ENCODE data around the gene EFHD2. TPM values are rescaled to one million over a fixed set of nuclear protein-coding genes. Genes with fewer than 3 reads are reported as not detected.
"Not testable (repeated sequence)": the region's sequence is repeated elsewhere in the genome, so short reads cannot be mapped to it uniquely, and the experiment has no call there.

EFHD2 gene
- total and polyA plus RNA-seq, 2 donors, result 16.9 to 50.9 TPM

DNA sequence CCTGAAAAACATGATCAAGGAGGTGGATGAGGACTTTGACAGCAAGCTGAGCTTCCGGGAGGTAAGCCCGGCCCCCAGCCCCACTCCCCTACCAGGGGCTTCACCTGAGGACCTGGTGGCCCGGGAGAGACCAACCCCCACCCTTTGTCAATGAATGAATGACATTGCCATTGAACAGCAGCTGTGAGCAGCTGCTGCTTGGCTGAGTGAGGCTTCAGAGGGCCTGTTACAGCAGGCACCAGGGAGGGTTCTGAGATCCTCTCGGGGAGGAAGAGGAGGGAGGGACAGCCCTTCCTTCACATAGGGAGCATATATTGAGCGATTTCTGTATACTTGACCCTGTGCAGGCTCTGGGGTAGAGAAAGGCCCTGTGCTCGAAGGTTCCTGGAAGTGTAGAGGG, 16.3 kb downstream of the EFHD2 start:
- no peaks in the 10 kb centered on the region for H3K36me3 ChIP-seq (ENCODE audit: insufficient read depth)
- 63% methylated on average over 6 of the region's 6 CpGs for WGBS
- no peak overlapping the region for H3K4me3 ChIP-seq (ENCODE audit: low read depth, low read length)
- no peak for DNase-seq (ENCODE audit: extremely low spot score)
- no peak overlapping the region for H3K27ac ChIP-seq (ENCODE audit: low read depth)
- no peaks in the 10 kb centered on the region for H3K4me1 ChIP-seq (ENCODE audit: insufficient read depth)

DNA sequence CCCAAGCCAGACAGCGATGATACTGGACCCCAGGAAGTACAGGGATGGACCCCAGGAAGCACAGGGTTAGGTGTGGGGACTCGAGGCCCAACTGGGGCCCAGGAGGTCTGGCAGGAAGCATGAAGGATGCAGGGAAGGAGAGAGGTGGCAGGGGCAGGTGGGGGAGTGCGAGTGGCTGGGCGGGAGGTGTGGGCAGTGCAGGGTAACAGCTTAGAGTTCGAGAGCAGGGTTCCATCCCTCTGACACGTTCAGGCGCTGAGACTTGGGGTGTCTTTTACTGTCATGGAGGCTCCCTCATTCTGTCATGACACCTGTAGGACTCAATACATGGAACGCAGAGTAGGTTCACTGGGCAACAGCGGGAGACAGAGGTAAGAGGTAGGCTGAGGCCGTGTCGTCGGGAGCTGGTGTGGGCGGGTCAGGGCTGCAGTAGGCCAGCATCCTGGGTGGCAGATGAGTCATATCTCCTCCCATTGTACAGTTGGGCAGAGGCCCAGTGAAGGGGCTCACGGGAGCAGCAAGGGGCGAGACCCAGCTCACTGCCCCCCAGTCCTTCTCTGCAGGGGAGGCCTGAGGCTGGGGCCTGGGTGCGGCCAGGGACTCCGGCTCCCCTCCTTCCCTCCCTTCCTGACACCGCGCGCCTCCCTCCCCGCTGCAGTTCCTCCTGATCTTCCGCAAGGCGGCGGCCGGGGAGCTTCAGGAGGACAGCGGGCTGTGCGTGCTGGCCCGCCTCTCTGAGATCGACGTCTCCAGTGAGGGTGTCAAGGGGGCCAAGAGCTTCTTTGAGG, 17.0 kb downstream of the EFHD2 start:
- Histone ChIP-seq H3K4me1 (ENCODE audit: insufficient read depth) (no peaks in the 10 kb centered on the region), H3K36me3 (ENCODE audit: insufficient read depth) (no peaks in the 10 kb centered on the region), H3K27ac (ENCODE audit: low read depth) (peak overlapping the region; percentile 40), H3K4me3 (ENCODE audit: low read depth, low read length) (no peak overlapping the region)
- DNase-seq (ENCODE audit: extremely low spot score), result no peak
- WGBS, result 33% methylated on average over 30 of the region's 30 CpGs

DNA sequence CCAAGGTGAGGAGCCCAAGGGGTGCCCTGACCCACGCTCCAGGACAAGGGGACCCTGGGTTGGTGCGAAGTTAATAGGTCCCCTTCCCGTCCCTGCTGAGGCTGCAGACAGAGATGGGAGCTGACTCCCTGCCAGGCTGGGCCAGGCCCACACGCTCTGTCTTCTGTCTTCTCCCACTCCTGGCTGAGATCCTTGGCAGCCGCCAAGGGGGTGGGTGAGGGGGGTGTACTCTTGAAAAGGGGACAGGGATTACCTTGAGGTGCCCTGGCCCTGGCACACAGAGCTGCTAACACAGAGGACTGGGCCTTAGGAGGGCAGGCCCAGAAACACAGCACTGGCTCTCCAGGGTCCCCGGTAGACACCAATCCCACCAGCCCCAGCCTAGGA, 17.6 kb downstream of the EFHD2 start:
- H3K4me3 ChIP-seq (ENCODE audit: low read depth, low read length), result no peak overlapping the region
- no peak for DNase-seq (ENCODE audit: extremely low spot score)
- H3K4me1 ChIP-seq (ENCODE audit: insufficient read depth), result no peaks in the 10 kb centered on the region
- WGBS, result 38% methylated on average over 6 of the region's 6 CpGs
- no peaks in the 10 kb centered on the region for H3K36me3 ChIP-seq (ENCODE audit: insufficient read depth)
- H3K27ac ChIP-seq (ENCODE audit: low read depth), result no peak overlapping the region

DNA sequence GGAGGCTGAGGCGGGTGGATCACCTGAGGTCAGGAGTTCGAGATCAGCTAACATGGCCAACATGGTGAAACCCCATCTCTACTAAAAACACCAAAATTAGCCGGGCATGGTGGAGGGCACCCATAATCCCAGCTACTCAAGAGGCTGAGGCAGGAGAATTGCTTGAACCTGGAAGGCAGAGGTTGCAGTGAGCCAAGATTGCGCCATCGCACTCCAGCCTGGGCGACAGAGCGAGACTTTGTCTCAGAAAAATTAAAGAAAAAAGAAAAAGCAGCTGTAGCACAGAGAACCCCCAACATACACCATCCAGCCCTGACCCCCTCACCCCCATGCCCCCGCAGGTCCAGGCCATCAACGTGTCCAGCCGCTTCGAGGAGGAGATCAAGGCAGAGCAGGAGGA, 18.6 kb downstream of the EFHD2 start:
- not testable (repeated sequence) for DNase-seq (ENCODE audit: extremely low spot score); H3K27ac ChIP-seq (ENCODE audit: low read depth); H3K4me1 ChIP-seq (ENCODE audit: insufficient read depth); H3K36me3 ChIP-seq (ENCODE audit: insufficient read depth); H3K4me3 ChIP-seq (ENCODE audit: low read depth, low read length)
- 90% methylated on average over 11 of the region's 11 CpGs for WGBS

DNA sequence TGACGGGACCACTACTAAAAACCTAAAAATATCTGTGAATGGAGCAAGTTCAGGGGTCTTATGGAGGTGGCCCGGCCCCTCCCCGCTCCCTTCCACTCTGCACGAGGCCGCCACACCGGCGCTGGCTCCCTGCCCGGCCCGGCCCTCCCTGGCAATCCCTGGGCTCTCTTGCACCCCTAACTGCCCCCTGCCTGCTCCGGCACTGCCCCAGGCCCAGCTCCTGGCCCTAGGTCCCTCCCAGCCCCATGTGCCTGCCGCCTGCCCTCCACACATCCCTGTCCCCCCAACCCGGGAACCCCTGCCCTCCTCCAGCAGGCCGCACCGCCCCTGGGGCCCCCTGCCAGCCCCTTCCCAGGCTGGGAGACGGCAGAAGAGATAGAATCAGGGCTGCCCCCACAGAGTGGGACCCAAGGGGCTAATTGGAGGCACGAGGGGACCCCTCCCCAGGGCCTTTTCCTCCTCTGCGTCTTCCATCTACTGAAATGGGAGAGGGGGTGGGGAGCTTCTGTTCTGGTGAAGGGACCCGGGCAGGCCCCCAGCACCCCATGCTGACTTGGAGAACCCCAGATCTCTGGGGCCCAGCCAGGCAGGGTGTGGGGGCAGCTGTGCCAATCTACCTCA, 19.2 kb downstream of the EFHD2 start:
- WGBS, result 90% methylated on average over 18 of the region's 18 CpGs
- Histone ChIP-seq H3K27ac (ENCODE audit: low read depth) (no peak overlapping the region), H3K4me1 (ENCODE audit: insufficient read depth) (no peaks in the 10 kb centered on the region), H3K36me3 (ENCODE audit: insufficient read depth) (no peaks in the 10 kb centered on the region), H3K4me3 (ENCODE audit: low read depth, low read length) (no peak overlapping the region)
- no peak for DNase-seq (ENCODE audit: extremely low spot score)

DNA sequence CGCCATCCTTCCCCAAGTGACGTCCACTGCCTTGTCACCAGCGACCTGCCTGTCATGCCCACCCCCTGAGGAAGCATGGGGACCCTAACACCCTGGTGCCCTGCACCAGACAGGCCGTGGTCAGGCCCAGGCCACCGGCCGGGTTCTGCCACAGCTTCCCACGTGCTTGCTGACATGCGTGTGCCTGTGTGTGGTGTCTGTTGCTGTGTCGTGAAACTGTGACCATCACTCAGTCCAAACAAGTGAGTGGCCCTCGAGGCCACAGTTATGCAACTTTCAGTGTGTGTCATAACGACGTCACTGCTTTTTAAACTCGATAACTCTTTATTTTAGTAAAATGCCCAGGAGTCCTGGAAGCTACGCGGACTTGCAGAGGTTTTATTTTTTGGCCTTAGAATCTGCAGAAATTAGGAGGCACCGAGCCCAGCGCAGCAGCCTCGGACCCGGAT, 20.0 kb downstream of the EFHD2 start:
- no peak overlapping the region for H3K27ac ChIP-seq (ENCODE audit: low read depth)
- H3K4me3 ChIP-seq (ENCODE audit: low read depth, low read length), result no peak overlapping the region
- WGBS, result 89% methylated on average over 19 of the region's 19 CpGs
- no peak for DNase-seq (ENCODE audit: extremely low spot score)
- H3K4me1 ChIP-seq (ENCODE audit: insufficient read depth), result no peaks in the 10 kb centered on the region
- no peaks in the 10 kb centered on the region for H3K36me3 ChIP-seq (ENCODE audit: insufficient read depth)

DNA sequence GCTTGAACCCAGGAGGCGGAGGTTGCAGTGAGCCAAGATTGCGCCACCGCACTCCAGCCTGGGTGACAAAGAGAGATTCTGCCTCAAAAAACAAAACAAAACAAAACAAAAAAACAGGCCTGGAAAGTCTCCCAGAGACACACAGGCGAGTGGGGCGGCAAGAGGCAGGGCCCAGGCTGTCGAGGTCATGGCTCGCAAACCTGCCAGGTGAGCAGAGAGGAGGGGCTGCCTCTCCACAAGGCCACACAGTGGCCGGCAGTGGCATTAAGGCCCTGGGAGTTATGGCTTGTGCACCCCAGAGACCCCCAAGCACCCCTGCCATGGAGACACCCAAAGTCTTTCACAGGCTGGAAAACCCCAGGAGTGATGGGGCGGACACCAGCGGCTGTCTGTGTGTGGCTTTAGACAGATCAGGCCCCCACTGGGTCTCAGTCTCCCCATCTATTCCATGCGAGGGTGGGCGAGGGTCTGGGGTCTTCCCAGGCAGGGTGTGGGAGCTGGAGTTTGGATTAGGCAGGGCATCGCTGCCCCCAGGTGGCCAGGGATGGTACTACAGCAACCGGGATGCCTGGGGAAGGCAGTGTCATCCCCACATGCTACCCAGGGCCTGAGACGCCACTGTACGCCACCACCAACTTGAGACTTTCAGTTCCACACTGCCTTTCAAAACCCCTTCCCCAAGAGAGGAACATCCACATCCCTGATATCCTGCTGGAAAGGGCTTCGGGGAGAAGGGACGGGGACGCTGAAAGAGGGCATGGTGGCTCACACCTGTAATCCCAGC, 21.3 kb downstream of the EFHD2 start:
- H3K4me3 ChIP-seq (ENCODE audit: low read depth, low read length), result no peak overlapping the region
- no peak for DNase-seq (ENCODE audit: extremely low spot score)
- H3K36me3 ChIP-seq (ENCODE audit: insufficient read depth), result no peaks in the 10 kb centered on the region
- no peak overlapping the region for H3K27ac ChIP-seq (ENCODE audit: low read depth)
- WGBS, result 62% methylated on average over 19 of the region's 19 CpGs
- no peaks in the 10 kb centered on the region for H3K4me1 ChIP-seq (ENCODE audit: insufficient read depth)

DNA sequence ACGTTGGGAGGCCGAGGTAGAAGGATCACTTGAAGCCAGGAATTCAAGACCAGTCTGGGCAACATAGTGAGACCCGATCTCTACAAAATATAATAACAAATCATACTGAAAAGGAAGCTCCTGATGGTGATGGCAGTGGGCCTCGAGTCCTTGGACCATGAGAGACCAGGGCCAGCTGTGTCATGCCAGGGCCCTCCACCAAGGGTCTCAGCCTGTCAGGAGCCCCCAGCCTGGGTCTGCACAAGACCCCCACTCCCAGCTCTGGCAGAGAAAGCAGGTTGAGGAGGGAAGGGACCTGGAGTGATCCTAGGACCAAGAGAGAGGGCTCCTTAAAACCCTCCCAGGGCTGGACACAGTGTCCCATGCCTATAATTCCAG, 21.9 kb downstream of the EFHD2 start:
- H3K27ac ChIP-seq (ENCODE audit: low read depth), result no peak overlapping the region
- H3K4me1 ChIP-seq (ENCODE audit: insufficient read depth), result no peaks in the 10 kb centered on the region
- WGBS, result 80% methylated on average over 4 of the region's 4 CpGs
- no peaks in the 10 kb centered on the region for H3K36me3 ChIP-seq (ENCODE audit: insufficient read depth)
- no peak overlapping the region for H3K4me3 ChIP-seq (ENCODE audit: low read depth, low read length)
- no peak for DNase-seq (ENCODE audit: extremely low spot score)

DNA sequence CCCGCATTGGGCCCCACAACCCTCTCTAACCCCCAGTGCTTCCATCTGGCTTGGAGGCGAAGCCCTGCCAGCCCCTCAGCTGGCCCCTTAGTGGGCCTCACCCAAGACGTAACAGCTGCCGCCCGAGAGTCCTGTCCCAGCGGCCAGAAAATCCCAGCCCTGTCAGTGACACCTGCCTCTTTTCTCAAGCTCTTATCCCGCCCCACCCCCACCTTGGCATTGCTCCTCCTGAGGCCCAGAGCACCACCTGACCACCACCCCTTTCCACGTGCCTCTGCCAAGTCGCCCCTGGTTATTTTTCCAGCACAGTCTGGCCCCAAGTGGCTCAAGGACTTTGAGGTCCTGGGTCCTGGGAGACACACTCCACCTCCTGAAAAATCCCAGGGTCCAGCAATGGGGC, 22.6 kb downstream of the EFHD2 start:
- Histone ChIP-seq H3K4me3 (ENCODE audit: low read depth, low read length) (no peak overlapping the region), H3K36me3 (ENCODE audit: insufficient read depth) (no peaks in the 10 kb centered on the region), H3K4me1 (ENCODE audit: insufficient read depth) (no peaks in the 10 kb centered on the region), H3K27ac (ENCODE audit: low read depth) (no peak overlapping the region)
- no peak for DNase-seq (ENCODE audit: extremely low spot score)
- whole genome bisulfite sequencing, result 52% methylated on average over 9 of the region's 9 CpGs

DNA sequence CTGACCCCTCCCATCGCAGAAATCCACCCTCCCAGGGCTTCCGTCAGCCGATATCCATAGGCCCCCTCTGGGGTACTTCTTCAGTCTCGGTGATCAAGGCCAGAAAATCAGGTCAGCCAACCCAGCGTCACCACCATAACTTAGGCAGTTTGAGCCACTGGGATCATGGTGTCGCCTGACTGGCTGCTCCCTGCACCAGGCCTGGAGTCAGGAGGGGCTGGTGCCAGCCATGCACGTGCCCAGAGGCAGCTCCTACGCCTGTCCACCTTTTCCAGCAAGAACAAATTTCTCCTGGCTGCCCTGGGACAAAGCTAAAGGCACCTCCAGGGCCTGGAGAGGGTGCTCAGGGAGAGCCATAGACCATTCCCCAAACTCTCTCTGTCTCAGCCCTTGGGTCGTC, 23.8 kb downstream of the EFHD2 start:
- no peak for DNase-seq (ENCODE audit: extremely low spot score)
- no peaks in the 10 kb centered on the region for H3K4me1 ChIP-seq (ENCODE audit: insufficient read depth)
- H3K27ac ChIP-seq (ENCODE audit: low read depth), result no peak overlapping the region
- H3K36me3 ChIP-seq (ENCODE audit: insufficient read depth), result no peaks in the 10 kb centered on the region
- H3K4me3 ChIP-seq (ENCODE audit: low read depth, low read length), result no peak overlapping the region
- 79% methylated on average over 9 of the region's 9 CpGs for WGBS

DNA sequence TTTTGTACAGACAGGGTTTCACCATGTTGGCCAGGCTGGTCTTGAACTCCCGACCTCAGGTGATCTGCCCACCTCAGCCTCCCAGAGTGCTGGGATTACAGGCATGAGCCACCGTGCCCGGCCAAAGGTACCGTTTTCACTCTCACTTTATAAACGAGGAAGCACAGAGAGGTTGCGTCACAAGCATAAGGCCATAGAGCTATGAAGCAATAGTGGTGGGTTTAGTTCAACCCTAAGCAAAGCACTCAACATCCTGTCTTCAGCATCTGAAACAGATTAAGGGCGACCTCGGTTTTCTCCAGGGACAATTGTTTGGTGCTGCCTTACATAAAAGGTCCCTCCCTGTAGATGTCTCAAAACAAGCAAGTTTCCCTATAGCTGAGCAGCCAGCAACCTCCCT, 25.1 kb downstream of the EFHD2 start:
- H3K27ac ChIP-seq (ENCODE audit: low read depth); H3K36me3 ChIP-seq (ENCODE audit: insufficient read depth); H3K4me1 ChIP-seq (ENCODE audit: insufficient read depth); DNase-seq (ENCODE audit: extremely low spot score); H3K4me3 ChIP-seq (ENCODE audit: low read depth, low read length): not testable (repeated sequence)
- 69% methylated on average over 8 of the region's 8 CpGs for WGBS

DNA sequence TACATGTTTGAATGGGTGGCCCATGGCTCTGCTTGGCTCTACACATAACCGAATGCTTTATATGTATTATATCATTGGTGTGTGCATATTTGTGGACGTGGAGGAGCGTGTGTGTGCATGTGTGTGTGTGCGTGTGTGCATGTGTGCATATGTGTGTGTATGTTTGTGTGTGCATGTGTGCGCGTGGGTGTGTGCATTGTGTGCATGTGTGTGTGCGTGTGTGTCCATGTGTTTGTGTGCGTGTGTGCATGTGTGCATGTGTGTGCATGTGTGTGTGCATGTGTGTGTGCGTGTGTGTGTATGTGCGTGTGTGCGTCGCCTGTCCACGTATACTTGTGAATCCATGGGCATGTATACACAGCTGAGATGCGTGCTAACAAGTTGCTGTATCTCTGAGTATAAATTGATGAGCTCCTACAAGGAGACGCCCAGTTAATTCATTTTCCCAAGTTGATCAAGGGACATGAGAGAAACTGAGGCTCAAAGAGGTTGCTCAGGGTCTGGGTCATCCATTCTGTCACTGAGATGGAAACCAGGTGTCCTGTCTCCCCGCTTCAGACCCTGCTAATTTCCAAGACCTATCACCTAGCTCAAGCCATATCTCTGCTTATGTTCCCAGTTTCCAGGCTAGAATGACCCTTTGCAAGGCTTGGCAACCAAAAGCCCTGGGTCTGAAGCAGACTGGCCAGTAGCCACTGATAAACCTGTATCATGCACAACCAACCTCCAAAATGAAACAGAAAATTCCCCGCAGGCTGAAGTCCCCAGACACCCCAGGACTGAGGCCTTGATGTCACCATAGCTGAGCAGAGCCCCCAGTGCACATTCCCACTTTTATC, 25.8 kb downstream of the EFHD2 start:
- H3K27ac ChIP-seq (ENCODE audit: low read depth), result no peak overlapping the region
- WGBS, result 94% methylated on average over 17 of the region's 17 CpGs

DNA sequence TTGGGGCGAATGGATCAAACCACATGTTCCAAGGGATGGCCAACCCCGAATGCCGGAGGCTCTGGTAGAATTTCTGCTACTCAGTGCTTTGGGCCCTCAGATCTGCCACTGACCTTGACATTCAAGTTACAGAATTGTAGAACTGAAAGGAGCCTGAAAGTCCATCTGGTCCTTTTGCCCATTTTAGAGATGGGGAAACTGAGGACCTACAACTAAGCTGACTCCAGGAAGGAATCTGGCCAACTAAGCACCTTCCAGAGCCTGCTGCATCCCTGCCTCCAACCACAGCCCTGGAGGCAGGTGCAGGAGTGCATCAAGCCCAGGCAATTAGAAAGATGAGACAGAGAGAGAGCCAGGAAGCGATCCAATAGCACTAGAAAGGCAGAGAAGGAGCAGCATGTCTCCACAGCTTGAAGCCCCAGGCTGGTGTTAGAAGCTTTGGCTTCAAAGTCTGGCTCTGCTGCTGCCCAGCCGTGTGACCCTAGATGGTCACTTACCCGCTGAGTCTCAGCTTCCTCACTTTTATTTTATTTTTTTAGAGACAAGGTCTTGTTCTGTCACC, 27.3 kb downstream of the EFHD2 start:
- Histone ChIP-seq H3K4me1 (ENCODE audit: insufficient read depth) (no peaks in the 10 kb centered on the region), H3K36me3 (ENCODE audit: insufficient read depth) (no peaks in the 10 kb centered on the region), H3K4me3 (ENCODE audit: low read depth, low read length) (no peak overlapping the region), H3K27ac (ENCODE audit: low read depth) (no peak overlapping the region)
- 95% methylated on average over 6 of the region's 6 CpGs for WGBS
- no peak for DNase-seq (ENCODE audit: extremely low spot score)

More for the DNA sequence above, 25.8 kb downstream of the EFHD2 start:
- no peak overlapping the region for H3K4me3 ChIP-seq (ENCODE audit: low read depth, low read length)
- no peaks in the 10 kb centered on the region for H3K36me3 ChIP-seq (ENCODE audit: insufficient read depth)
- H3K4me1 ChIP-seq (ENCODE audit: insufficient read depth), result no peaks in the 10 kb centered on the region
- DNase-seq (ENCODE audit: extremely low spot score), result no peak
